ENCODE measurements around the gene FUBP3.
A peak's percentile ranks its signal among the peaks of the same experiment; 100 is the strongest.

The FUBP3 gene

GRCh38 chr9:130635721-130636647 lies 56.6 kb downstream of the FUBP3 start:
- DNase-seq: peak; percentile 44

GRCh38 chr9:130636648-130637020 lies 57.3 kb downstream of the FUBP3 start:
- DNase-seq: peak; percentile 44

GRCh38 chr9:130638284-130639123 lies 59.1 kb downstream of the FUBP3 start:
- peak; percentile 50 for DNase-seq

- no peak for DNase-seq
These were observed 59.9 kb downstream of the FUBP3 start for GRCh38 chr9:130639124-130639765.

- no peak for DNase-seq
These were observed 60.6 kb downstream of the FUBP3 start for GRCh38 chr9:130639866-130640555.

- peak; percentile 56 for DNase-seq
These were observed 61.3 kb downstream of the FUBP3 start for GRCh38 chr9:130640681-130641080.

GRCh38 chr9:130642926-130643325 lies 63.5 kb downstream of the FUBP3 start:
- peak; percentile 52 for DNase-seq

- no peak for DNase-seq
These were observed 71.8 kb downstream of the FUBP3 start for GRCh38 chr9:130651221-130651620.

- no peak for DNase-seq
These were observed 72.4 kb downstream of the FUBP3 start for GRCh38 chr9:130651752-130652151.

GRCh38 chr9:130654879-130655278 lies 75.5 kb downstream of the FUBP3 start:
- DNase-seq: no peak

- no peak for DNase-seq
These were observed 79.7 kb downstream of the FUBP3 start for GRCh38 chr9:130658893-130659698.

- no peak for DNase-seq
These were observed 80.4 kb downstream of the FUBP3 start for GRCh38 chr9:130659699-130660248.

- DNase-seq: no peak
These were observed 80.9 kb downstream of the FUBP3 start for GRCh38 chr9:130660326-130660682.

GRCh38 chr9:130660683-130661450 lies 81.5 kb downstream of the FUBP3 start:
- DNase-seq: no peak

- DNase-seq: no peak
These were observed 82.2 kb downstream of the FUBP3 start for GRCh38 chr9:130661451-130662098.

GRCh38 chr9:130662099-130662969 lies 83.0 kb downstream of the FUBP3 start:
- no peak for DNase-seq

GRCh38 chr9:130662970-130663257 lies 83.5 kb downstream of the FUBP3 start:
- no peak for DNase-seq

- no peak for DNase-seq
These were observed 84.0 kb downstream of the FUBP3 start for GRCh38 chr9:130663258-130663976.

- no peak for DNase-seq
These were observed 84.5 kb downstream of the FUBP3 start for GRCh38 chr9:130663977-130664250.
